NCI-H748 (cell line): Measurements from ENCODE around the gene LAT.
A peak's percentile ranks its signal among the peaks of the same experiment; 100 is the strongest.
"Not testable (repeated sequence)": the region's sequence is repeated elsewhere in the genome, so short reads cannot be mapped to it uniquely, and the experiment has no call there.

Experiments
- DNase-seq: peaks from one replicate; lab custom pipeline; 2025; ENCODE audit not compliant: unreplicated experiment; lab: John Stamatoyannopoulos, UW

LAT gene

DNA sequence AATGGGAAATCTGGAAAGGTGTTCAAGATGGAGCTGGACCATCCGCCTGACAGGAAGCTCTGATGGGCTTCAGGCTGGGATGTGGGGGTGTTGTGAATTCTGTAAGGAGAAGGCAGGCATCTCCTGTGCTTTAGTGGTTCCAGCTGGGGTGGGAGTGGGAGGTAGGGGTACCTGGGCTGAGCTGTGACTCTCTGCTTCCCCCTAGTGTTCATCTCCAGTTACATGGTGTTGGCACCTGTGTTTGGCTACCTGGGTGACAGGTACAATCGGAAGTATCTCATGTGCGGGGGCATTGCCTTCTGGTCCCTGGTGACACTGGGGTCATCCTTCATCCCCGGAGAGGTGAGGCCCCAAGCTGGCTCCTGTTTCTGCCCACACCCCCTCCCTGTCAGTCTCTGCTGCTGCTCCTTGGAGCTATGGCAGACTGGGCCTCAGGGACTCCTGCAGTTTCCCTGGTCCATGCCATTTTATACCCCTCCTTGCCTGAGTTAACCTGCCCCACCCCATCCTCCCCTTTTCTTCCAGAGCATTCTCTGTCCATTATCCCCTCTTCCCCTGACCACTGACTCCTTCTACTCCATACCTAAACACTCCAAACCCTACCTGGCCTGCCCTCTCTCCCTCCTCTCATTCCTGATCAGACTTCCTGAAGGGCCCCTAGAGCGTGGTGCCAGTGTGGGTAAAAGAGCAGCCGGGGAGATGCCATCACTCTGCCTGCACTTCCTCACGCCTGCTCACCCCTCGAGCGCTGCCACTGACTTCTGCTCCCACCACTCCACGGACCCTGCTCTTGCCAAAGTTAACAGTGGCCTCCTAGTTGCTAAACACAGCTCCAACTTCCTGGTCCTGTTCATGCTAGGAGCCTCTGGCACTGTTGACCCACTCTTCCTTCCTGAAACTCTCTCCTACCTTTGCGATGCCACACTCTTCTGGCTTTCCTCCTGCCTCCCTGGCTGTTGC, 6.9 kb upstream of the LAT start:
- peak; percentile 13 for DNase-seq

DNA sequence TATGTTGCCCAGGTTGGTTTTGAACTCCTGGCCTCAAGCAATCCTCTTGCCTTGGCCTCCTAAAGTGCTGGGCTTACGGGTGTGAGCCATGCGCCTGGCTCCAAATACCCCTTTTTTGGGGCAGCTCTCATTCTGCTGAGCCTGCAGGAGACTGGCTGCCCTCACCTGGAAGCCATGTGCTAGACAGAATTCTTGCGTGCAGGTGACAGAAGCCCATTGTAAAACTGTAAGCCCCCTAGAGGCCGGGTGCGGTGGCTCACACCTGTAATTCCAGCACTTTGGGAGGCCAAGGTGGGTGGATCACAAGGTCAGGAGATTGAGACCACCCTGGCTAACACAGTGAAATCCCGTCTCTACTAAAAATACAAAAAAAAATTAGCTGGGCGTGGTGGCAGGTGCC, 4.5 kb upstream of the LAT start:
- DNase-seq, result not testable (repeated sequence)

DNA sequence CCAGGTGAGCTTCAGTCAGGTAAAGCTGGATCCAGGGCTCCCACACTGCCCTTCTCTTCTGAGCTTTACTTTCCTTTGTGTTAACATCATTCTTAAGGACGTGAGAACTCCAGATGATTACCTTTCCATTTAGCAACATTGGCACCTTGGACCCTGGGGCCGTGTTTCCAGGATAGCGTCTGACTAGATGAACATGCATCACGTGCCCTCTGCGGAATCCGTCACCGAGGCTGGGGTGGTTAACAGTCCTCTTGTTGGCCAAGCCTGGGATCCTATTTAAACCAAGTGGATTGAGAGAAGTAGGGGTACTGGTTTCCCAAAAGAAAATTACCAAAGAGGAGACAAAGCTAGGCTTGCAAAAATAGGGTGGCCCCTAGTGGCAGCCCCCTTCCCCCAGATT, 3.9 kb upstream of the LAT start:
- no peak for DNase-seq

DNA sequence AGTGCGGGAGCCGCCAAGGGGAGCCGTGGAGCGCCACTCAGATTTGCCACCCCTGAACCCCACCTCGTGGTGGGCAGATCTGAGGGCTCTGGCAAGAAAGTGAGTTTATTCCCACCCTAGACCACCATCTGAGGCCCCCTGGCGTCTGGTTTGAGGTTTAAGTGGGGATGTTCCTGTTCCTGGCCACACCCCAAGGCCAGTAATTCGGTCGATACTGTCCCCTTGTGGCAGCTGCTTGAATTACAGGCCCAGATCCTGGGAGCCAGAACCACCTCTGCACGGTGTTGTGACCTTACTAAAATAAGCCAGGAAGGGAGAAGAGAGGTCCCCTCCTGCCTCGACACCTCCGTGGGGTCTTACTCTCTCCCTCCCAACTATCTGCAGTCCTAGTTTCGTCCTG, 3.3 kb upstream of the LAT start:
- DNase-seq, result no peak

DNA sequence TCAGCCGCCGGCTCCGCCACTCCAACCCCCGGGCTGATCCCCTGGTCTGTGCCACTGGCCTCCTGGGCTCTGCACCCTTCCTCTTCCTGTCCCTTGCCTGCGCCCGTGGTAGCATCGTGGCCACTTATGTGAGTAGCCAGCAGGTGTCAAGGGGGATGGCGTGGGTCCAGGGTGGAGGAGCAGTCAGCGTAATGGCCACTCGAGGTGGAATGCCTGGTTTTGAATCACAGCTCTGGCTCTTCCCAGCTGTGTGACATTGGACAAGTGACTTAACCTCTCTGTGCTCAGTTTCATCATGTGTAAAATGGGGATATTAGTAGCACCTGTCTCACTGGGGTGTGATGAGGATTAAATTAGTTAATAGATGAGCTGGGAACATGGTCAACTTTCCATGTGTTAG, 2.4 kb upstream of the LAT start:
- DNase-seq, result no peak

DNA sequence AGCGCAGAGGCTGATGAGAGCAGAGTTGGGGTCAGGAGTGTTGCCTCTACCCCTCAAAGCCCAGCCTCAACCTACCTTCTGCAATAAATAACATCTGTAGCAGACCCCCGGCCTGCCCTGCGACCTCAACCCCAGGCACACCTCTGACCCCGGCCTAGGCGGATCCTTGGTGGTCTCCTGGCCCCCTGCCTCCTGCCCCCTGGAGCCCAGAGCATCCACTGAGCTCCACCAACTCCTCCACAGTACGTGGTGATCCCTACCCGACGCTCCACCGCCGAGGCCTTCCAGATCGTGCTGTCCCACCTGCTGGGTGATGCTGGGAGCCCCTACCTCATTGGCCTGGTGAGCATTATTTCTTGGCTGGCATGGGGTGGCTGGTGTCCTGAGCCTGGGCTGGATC, 1.9 kb upstream of the LAT start:
- DNase-seq, result no peak

DNA sequence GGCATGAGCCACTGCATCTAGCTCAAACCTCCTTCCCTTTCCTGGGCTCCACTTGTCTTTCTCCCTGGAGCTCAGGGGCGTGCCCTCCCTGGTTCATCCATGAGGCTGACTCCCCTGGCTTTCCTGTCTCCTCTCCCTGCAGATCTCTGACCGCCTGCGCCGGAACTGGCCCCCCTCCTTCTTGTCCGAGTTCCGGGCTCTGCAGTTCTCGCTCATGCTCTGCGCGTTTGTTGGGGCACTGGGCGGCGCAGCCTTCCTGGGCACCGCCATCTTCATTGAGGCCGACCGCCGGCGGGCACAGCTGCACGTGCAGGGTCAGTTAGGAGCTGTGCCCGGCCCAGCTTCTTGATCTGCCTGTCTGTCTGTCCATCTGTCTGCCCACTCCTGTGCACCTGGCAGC, 1.2 kb upstream of the LAT start:
- DNase-seq, result no peak

DNA sequence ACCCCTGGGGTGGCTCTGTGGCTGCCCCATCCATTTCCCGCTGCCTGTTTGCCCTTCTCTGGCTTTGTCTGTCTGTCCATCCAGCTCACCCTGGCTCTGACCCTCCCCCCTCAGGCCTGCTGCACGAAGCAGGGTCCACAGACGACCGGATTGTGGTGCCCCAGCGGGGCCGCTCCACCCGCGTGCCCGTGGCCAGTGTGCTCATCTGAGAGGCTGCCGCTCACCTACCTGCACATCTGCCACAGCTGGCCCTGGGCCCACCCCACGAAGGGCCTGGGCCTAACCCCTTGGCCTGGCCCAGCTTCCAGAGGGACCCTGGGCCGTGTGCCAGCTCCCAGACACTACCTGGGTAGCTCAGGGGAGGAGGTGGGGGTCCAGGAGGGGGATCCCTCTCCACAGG, 761 bp upstream of the LAT start:
- no peak for DNase-seq

DNA sequence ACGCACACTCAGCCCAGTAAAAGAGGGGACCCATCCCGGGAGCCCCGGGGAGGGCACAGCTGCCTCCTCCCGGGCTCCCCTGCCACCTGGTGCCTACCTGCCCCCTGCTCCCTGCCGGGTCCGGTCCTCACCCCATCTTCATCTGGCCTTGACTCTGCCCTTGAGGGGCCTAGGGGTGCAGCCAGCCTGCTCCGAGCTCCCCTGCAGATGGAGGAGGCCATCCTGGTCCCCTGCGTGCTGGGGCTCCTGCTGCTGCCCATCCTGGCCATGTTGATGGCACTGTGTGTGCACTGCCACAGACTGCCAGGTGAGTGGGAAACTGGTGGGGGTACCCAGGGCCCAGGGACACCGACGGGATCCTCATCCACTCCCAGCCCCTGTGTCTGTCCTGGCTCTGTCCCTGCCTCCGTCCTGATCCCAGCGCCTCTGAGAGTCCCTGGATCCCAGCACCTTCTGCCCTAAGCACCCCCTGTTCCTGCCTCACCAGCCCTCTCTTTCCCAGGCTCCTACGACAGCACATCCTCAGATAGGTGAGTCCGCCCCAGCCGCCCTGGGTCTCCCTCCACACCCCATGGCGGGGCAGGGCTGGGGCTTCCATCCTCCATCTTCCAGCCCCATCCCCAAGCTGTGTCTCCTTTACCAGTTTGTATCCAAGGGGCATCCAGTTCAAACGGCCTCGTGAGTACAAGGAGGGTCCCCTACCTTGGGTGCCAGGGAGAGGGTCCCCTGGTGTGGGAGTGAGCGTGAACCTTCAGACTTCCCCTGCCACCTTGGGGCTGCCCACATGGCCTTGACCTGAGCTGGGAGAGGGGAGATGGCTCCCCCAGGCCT, 574 bp downstream of the LAT start:
- no peak for DNase-seq

DNA sequence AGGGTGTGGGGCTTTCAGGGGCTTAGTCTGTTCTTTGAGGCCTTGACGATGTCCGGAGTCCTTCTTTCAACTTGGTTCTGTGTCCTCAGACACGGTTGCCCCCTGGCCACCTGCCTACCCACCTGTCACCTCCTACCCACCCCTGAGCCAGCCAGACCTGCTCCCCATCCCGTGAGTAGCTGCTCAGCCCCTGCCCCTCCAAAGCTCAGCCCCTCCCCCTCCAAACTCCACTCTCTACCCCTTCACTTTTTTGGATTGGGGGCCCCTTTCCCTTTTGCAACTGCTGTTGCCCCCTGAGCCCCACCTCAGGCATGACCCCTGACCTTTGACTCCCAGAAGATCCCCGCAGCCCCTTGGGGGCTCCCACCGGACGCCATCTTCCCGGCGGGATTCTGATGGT, 1.2 kb downstream of the LAT start:
- no peak for DNase-seq

DNA sequence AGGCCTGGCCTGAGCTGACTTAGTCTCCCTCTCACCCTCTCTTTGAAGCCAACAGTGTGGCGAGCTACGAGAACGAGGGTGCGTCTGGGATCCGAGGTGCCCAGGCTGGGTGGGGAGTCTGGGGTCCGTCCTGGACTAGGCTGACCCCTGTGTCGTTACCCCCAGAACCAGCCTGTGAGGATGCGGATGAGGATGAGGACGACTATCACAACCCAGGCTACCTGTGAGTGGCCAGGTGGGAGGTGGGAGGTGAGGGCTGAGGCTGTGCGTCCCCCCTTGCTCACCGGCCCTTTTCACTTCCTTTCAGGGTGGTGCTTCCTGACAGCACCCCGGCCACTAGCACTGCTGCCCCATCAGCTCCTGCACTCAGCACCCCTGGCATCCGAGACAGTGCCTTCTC, 1.6 kb downstream of the LAT start:
- no peak for DNase-seq

DNA sequence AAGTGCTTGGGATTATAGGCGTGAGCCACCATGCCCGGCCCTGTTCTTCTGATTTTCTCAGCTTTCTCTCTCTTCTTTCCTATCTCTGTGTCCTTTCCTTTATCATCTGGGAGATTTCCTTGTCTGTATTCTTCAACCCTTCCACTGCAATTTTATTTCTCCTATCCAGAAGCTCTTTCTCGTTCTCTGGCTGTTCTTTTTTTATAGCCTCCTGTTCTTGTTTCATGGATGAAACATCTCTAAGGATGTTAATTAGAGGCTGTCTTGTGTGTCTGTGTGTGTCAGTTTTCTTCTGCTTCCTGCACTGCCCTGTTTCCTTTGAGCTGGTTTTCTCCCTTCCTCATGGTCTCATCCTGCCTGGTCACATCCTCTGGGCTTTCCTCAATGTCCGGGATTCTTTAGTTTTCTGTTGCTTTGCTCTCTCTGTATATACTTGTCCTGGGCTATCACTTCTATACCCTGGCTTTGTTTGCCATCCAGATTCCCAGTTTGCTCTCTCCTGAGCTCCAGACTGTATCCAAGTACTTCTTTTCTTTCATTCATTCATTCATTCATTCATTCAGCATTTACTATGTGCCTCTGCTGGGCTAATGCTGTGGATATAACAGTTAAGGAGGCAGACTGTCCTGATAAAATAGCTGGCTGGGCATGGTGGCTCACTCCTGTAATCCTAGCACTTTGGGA, 2.5 kb downstream of the LAT start:
- no peak for DNase-seq

DNA sequence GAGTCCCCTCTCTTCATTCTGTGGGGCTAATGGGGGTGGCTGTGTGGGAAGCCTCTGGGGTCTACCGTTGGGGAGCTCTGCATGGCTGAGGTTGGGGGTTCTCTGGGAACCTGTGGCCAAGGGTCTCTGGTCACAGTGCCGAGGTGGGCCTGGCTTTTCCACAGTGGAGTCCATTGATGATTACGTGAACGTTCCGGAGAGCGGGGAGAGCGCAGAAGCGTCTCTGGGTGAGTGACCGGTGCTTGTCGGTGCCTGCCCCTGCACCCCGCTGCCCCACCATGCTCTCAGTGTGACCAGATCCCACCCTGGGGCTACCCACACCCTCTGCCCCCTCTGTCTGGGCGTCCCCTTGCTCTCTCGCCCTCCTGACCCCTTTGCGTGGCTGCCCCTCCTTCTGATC, 4.5 kb downstream of the LAT start:
- DNase-seq, result no peak

DNA sequence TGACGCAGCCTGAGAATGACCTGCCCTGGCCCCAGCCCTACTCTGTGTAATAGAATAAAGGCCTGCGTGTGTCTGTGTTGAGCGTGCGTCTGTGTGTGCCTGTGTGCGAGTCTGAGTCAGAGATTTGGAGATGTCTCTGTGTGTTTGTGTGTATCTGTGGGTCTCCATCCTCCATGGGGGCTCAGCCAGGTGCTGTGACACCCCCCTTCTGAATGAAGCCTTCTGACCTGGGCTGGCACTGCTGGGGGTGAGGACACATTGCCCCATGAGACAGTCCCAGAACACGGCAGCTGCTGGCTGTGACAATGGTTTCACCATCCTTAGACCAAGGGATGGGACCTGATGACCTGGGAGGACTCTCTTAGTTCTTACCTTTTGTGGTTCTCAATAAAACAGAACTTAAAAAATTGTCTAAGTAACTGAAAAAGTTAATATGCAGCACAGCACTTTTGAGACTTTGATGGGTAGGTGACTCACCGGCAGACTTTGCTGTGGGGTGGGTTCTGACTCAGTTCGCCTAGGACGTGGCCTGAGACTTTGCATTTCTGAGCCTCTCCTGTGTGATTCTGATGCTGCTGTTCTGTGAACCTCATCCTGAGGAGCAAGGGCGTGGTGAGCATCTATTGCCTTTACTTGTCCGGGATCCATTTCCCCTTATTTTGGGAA, 5.7 kb downstream of the LAT start:
- DNase-seq, result no peak

DNA sequence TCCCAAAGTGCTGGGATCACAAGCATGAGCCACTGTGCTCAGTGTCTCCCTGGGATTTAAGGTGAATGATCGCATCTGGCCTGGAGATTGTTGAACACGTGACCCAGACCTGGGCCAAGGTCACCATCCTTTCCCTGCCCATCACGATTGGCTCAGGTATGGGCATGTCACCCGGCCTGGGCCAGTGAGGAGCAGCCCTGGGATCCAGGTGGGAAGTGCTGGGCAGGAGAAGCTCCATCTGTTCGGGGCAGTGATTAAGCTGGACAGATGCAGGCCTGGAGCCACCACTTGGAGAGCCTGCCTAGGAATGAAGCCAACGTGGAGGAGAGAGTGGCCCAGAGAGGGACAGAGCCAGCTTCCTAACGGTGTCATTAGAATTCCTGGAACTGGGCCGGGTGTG, 6.8 kb downstream of the LAT start:
- DNase-seq, result no peak

DNA sequence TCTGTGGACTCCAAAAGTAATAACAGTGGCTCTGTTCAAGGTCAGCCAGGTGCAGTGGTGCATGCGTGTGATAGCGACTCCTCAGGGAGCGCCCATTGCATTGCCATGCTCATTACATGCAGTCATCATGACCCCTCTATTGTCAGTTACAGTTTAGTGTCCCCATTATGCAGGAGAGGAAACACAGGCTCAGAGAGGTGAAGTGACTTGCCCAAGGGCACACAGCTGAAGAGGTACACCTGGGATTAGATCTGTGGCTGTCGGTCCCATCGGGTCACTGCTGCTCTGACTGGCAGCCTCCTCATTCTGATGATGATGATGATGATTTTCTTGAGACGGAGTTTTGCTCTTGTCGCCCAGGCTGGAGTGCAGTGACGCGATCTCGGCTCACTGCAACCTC, 7.6 kb downstream of the LAT start:
- DNase-seq, result no peak

DNA sequence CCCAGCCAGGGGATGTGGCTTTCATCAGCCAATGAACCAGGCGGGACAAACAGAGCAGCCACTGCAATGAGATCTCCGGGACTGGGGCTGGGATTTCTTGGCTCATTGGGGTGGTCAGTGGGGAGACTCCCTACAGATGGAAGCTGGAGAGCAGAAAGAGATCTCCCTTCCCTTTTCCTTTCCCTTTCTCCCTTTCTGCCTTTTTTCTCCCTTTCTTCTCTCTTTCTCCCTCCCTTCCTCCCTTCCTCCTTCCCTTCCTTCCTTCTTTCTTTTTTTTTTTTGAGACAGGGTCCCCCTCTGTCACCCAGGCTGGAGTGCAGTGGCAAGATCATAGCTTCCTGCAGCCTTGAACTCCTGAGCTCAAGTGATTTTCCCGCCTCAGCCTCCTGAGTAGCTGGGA, 14.0 kb downstream of the LAT start:
- DNase-seq, result no peak

DNA sequence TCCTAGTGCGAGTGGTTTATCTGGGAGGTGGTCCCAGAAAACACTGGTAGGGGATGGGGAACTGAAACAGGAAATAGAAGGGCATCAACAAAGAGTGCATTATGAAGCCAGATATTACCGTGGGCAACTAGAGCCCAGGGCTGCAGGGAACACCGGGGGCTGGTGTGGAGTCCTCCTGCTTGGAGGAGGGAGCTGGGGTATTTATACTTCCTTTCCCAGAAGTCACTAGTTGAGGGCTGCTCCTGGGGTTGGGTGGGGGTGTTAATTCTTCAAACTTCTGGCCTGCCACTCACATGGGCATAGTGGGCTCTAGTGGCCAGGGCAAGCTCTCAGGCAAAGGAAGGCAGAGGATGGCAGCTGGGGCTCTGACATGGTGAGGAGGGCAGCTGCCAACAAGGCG, 14.7 kb downstream of the LAT start:
- no peak for DNase-seq

DNA sequence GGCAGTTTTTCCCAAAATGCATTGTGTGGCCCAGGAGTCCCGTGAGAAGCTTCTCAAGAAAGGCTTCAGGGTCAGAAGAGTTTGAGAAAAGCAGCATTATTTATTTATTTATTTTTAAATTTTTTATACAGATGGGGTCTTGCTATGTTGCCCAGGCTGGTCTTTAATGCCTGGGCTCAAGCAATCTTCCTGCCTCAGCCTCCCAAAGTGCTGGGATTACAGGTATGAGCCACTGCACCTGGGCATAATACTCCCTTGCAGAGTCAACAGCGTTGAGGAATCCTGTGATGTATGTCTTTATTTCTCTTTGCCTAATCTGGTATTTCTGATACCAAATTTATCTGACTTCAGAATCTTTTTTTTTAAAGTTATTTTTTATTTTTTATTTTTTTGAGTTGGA, 15.2 kb downstream of the LAT start:
- DNase-seq, result no peak

DNA sequence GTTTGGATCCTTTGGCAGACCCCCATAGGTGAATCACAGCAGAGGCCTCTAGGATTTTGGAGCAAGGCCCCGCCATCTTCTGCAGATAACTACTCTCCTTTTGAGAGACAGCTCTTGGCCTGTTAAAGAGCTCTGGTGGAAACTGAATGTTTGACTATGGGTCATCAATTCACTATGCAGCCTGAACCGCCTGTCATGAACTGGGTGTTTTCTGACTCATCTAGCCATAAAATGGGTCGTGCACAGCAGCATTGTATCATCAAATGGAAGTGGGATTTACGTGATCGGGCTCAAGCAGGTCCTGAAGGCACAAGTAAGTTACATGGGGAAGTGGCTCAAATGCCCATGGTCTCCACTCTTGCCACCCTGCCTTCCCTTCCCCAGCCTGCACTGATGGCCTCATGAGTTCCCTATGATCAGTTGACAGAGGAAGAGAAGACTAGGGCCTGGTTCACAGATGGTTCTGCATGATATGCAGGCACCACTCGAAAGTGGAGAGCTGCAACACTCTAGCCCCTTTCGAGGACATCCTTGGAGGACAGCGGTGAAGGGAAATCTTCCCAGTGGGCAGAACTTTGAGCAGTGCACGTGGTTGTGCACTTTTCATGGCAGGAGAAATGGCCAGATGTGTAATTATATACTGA, 19.8 kb downstream of the LAT start:
- not testable (repeated sequence) for DNase-seq
